SKM-1 (cell line): ENCODE data around the gene SCN1A.

Source experiments
- DNase-seq: peaks from one replicate; lab custom pipeline; 2025; ENCODE audit not compliant: unreplicated experiment; lab: John Stamatoyannopoulos, UW

Gene SCN1A

DNA sequence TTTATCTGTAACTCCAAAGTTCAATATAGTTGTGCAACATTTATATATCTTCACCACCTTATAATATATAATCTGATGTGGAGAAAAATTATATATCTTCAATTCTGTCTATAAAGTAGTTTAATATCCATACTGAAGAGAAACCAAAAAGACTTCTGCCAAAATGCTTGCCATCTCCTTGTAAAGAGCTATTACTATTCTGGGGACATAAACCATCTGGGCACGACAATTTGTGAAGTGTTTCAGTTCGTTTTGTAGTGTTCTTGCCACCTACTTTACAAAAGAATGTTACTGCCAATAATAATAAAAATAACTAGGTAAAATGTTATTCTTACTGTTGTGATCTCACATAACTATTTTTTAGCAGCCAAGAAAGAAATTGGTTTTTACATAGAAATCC, 45.1 kb downstream of the SCN1A start:
- DNase-seq: no peak

DNA sequence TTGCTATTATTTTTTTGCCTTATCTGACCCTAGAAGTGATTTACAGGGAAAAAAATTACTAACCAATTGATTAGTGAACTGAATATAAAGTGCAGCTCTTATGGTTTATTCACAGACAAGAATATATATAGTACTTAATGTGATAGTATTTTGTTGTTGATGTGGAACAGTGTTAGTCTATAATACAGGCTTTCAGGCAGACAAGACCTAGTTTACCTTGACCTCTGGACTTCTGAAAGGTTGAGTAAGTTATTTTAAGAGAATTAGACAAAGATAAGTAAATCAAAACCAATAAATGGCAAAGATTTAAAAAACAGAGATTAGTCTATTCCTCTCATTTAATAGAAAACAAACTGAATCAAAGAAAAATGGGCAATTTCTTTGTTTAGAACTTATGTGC, 46.0 kb downstream of the SCN1A start:
- DNase-seq: no peak

DNA sequence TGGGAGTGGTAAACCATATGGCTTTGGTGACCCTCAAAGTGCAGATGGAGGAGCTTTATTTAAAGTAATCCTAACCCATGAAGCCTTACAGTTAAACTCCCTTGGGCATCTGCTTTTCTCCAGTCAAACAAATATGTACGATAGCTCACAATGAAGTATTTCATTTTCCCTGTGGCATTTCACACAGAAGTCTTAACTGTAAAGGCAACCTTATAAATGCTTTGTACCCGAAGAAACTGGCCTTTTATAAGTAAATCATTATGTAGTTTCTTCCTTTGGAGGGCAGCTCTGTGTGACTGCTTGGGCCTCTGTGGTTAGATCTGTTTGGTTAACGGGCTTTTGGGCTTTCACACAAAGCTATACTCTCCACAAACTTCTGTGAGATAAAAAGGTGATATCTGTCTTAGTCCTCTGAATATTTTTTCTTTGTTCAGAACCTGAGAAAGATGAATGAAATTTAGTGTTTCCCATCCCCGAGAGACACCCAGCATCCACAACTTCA, 46.6 kb downstream of the SCN1A start:
- DNase-seq: no peak

DNA sequence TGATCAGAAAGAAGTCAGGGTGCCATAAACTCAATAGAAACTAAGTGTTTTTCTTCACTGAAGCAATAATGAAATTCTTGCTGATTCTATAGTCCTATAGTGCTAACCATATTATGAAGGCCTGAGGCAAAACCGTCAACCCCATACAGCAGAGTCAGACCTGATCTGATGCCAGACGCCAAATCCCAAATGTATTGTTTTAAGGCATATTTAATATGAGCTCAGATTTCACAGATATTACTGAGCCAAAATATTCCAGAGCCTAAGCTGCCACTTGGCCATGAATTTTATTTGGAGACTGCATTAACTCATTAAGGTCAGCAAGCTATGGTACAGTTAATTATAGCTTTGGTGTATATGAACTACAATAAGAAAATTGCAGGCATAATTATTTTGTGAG, 53.4 kb downstream of the SCN1A start:
- DNase-seq: no peak

DNA sequence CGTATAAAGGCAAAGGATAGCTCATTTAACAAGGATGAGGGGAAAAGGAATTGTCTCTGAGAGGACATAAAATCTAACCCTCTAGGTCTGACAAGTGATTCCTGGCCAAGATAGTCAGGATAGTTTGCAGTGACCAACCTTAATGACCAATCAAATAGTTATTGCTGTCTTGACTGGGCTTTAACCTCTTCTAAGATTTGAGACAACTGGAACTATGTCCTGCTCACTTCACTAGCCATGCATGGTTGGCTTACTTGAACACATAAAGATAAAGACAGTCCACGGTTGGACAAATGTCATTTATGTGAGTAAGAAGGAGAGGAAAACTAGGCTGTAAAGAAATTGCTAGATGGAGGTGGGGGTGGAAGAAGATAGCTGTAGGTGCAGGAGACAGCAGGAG, 53.8 kb downstream of the SCN1A start:
- no peak for DNase-seq

DNA sequence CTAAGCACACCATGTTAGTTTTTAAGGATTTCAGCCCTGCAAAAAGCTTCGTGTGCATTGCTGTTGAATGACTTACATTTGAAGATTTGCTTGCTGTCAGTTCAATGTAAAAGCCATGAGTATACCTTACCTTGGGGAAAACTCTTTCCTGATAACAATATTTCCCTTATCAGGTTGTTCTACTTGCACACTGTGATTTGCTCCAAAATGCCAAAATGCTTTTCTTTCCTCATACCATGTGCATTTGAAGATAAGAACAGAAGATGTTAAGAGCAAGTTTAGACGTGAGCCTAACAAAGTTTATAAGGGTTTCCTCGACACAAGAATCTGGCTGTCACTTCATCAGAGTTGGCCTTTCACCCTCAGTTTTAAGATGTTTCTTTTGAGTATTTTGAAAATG, 57.6 kb downstream of the SCN1A start:
- DNase-seq: no peak

DNA sequence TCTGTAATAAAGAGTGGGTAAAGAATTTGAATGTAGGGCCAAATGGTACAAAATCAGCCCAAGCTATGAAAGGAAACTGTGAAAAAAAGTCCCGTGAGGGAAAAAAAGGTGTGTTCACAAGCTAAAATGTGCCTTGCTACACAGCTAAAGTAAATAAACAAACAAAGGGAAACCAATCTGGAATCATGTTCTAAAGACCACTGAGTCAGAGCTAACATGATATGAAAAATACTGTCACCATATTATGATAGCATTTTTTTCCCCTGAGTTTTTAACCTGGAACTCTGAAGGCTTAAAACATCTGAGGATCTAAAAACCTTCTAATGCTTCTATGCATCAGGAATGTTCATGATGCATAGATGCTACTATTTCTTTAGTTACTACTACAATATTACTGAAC, 58.8 kb downstream of the SCN1A start:
- DNase-seq: no peak

DNA sequence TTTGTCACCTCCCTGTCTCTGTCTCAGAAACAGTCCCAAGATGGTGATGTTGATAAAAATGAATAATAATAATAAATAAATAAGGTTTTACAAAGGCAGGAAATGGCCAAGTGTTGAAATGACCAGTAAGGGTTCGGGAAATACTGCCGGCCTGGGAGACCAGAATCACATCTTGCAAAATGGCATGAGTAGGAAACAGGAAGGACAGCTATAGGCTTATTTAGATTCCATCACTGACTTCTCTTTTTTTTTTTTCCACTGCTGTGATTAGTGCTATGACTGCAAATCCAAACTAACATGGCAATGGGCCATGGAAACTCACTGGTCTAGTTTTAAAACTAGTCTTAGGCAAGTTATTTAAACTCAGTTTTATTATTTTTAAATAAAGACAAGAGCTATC, 60.6 kb downstream of the SCN1A start:
- DNase-seq: peak; percentile 40

DNA sequence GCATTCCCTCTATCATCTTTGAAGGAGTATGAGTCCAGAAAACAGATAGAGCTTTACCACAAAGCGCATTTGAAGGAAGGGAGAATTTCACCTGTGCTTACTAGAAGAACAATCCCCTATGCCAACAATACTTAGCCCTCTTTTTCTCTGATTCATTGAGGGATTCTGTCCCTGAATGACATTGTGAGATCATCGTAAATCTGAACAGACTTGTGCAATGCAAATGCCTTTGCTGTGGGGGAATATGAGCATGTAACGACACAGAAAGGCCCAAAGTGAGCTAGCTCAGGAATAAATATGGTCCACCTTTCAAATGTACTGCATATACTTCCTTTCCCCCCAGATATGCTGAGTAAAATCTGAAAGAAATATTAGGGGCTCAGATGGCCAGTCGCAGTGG, 67.6 kb downstream of the SCN1A start:
- no peak for DNase-seq

DNA sequence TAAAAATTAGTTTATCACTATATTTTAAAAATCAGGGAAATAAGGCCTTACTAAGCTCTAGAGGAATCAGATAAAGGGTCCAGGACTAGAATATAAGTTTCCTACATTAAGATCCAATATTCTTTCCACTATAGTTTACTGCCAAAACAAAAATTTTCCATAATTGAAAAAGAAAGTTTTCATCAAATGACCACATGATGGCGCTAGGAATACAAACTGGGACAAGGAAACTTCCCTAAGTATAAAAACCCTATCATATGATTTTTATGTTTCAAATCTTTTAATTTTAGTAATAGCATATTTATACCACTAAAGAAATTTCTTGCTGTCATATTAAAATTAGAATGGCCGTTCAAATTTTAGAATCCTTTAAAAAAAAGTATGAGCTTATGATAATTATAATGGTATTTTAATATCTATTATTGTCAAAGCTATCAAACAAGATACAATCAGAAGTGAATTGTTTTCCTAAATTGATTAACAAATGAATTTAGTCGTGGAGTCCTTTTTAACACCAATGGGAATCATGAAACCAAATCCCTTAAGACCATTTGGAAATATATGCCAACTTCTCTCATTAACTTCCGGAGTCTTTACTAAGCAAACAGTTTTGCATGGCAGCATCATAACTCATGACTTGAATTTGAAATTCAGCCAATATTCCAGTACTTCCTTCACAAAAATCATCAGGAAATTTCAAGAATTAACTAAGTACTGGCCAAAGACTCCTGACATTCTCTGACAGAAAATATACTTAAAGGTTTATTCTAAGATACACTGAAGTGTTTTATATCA, 70.3 kb downstream of the SCN1A start:
- DNase-seq: no peak

DNA sequence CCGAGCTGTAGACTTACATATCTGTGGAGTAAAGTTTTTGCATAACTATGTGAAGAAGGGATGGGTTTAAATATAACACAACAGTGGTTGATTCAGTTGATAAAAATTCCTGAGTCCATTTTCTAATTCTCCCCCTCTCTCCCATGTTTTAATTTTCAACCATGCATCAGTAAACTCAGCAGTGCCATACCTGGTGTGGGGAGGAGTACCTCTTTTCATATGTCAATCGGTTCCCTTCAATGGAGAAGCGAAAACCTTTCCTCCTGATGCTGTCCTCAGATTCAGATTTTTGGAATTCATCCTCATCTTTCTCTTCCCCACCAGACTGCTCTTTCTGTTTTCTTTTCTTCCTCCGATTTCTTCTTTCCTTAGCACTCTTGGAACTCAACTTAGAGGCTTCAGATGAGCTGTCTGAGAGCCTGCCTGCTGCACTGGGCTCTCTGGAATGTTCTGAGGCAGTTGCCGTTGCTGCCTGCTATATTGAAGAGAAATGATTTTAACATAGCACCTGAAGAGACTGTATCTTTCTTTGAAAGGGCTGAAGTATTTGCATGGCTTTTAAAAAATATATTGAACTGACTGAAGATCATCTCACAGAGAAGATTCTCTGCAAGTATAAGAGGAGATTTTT, 82.9 kb downstream of the SCN1A start:
- DNase-seq: no peak

DNA sequence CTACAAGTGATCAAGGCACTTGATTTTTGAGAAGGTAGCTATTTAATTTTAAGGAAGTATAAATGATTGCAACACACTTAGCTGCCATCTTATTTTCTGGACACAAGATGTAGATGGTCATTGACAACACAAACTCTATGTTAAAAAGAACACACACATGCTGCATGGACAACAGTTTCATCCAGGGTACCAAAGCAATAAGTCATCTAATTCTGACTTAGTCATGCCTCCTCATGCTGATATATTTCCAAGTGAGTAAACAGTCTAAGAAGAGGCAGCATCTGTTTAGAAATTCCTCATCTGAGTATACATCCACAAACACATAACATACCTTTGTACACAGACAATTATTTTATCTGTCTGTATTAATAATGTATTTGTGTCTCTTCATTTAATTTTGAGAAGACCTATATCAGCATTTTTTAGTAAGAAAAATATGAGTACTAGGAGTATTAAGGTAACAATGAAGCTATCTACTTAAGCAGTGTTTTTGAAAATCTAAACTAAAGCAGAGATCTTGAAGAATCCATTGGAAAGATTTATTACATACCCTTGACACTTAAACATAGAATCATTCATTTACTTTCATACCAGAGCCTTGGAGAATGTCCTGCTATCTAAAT, 84.9 kb downstream of the SCN1A start:
- no peak for DNase-seq

DNA sequence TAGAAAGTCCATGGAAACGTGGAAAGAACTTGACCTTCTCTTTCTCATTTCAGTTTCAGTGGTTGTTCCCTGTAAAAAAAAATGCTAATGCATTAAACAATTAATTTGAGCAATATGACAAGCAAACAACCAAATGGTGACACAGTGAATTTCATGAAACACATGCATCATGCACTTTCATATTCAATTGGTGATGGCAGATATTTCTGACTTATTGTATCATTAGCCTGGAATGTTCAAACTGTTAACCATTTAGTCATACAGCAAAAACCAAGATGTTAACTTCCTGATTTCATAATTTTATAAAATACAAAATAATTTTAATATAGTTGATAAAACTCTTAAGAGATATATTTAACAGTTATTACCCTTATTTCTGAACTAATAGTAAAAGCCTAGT, 85.5 kb downstream of the SCN1A start:
- no peak for DNase-seq

DNA sequence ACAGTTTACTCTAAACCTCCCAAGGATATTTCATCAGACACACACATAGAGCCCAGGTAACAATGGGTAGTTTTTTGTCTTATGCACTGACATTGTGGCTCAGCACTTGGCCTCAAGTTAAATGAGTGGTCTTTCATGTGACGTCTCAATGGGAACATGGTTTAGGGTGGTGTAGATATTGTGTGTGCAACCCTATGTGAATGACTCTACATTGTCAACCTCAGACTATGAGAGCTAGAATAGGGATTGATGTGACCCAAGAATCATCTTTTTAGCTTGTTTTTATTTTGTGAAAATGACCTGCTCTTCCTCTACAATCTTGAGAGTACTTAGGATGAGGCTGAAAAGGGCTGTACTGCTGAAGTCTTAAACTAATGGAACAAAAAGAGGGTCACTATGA, 86.2 kb downstream of the SCN1A start:
- no peak for DNase-seq

DNA sequence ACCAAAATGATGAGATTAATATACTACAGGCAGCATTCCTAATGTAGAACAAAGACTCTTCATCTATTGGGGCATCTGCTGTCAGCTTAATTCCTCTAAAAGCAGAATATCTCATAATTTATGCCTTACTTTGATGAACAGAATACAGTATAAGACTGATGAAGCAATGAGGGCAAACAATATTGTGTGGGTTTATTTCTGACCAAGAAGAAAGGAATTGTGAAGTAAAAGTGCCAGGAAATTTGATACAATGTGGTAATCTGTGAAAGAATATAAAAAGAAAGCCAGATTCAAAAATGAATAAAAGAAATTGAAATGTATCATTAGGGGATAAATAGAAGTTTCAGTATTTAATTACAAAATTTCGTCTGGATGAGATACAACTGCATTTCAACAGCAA, 95.5 kb downstream of the SCN1A start:
- no peak for DNase-seq

DNA sequence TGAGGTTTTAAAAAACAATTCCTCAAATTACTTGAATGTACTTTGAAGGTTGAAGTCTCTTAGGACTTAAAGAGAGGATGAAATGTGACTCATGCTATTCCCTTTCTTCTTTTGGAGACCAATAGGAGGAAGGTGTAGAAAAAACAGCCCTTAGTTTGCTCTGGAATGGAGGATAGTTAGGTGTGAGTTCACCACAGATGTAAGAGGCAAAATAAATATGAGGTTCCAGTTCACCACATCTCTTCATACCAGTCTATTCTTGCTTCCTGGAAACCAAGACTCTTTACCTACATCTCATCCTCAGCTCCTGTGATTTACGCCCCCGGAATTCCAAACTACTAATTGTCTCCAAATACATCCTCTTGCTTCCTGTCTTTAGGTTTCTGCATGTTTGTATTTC, 96.8 kb downstream of the SCN1A start:
- no peak for DNase-seq

DNA sequence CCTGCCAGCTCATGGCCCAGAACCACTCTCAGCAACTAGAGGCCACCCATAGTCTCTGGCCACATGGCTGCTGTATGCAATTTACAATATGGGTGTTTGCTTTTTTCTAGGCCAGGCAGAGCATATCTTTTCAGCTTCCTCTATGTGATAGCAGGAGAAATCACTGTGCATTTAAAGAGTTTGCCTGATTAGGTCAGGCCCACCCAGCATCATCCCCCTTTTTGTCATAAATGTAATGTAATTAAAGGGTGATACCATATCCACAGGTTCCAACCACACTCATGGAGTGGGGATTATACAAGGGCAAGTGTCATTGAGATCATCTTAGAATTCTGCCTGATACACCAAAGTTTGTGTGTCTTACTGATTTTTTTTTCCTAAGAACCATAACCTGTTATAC, 102.5 kb downstream of the SCN1A start:
- no peak for DNase-seq

DNA sequence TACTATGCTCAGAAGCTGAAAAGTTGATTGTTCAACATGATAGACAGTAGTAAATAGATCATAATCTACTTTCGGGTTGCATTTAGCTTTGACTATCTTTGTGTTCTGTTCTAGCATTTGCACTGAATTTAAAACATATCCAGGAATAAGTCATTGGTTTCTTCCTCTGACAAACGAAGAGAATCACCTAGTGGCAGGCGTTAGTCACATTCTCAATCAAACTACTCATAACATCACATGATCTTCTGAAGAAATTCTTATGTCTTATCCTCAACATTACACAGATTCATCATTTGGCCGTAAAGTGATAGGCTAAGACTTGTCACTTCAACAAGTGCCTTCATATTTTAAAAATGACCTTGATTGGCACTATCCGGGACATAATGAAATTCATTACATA, 110.6 kb downstream of the SCN1A start:
- DNase-seq: no peak

DNA sequence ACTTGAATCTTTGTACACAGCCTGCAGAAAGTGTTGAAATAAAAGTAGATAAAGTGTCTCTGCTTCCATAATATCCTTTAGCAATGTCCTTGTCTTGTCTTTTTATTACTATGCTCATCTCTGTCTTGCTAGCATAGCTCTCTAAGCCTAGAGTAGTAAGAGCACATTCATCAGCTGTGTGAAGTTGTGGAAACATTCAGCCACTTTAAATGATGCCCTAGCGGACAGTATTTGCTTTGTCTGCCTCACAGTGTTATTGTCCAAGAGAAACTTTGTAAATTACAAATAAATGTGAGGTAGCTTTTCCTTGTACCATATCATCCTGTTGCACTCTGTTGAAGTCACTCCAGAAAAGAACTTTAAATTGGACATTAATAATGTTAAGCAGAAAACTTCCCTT, 113.9 kb downstream of the SCN1A start:
- DNase-seq: no peak

DNA sequence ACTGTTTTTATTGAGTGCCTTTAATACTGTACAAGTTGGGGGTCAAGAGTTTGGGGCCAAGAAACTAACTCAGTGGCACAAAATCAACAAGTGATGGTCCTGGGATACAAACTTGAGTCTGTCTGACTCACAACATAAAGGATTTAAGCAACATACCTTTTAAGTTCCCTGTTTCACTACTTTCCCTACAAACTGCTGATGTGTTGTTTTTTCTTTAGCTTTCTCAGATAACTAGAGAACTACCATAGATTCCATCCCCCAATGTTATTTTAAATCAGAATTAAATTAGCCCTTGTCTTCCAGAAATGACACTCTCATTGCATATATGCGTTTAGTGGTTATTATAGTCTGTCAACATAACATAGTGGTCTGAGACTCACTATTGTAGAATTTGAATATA, 116.2 kb downstream of the SCN1A start:
- DNase-seq: no peak

DNA sequence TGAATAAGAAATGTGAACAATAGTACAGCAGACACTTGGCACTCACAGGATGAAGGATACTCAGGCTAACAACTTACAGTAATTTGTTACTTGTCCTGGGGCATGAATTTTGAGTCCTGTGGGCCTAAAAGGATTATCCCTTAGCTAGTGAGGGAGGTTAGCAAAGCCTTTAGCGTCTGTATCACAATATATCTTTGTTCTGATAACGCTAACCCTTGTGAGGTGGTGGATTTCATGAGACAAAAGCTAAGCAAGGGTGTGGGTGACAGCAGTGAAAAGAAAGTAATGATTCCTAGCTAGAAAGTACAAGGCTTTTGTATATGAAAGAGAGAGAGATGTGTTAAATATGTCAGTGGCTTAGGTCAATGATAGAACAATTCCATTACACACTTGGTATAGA, 127.4 kb downstream of the SCN1A start:
- DNase-seq: no peak

DNA sequence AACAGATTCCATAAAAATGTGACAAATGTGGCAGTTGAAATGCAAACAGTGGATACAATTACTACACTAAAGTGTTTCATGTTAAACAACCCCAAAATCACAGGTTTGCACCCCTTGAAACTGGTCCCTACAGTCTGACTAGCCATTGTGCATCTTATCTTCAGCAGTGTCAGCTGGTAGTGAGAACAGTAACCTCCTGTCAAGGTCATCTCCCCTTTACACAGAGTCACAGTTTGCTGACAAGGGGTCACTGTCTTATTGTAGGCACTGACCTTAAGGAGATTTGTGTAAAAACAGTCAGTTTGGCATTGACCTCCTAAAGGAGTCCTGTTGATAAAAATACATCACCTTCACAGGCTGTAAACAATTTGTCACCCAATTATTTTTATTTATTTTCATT, 137.0 kb downstream of the SCN1A start:
- DNase-seq: no peak
